Measurements from ENCODE around the gene TEF. TPM values are rescaled to one million over a fixed set of nuclear protein-coding genes. Genes with fewer than 3 reads are reported as not detected.

TEF gene
- total RNA-seq, 6 experiments from 2014 or later: 7.4 to 10.6 (median 9.4) TPM

- Mint-ChIP-seq H3K9me3 (no peaks in the 10 kb centered on the region), H3K4me3 (no peak overlapping the region), H3K4me1 (ENCODE audit: low read depth) (peaks cover 23% of the 10 kb centered on the region), H3K36me3 (ENCODE audit: low read depth) (no peaks in the 10 kb centered on the region), H3K27ac (no peak overlapping the region), H3K27me3 (ENCODE audit: insufficient read depth) (peaks cover 4% of the 10 kb centered on the region)
- no peak for DNase-seq
- TF ChIP-seq CTCF (IDR thresholded peaks at IDR 0.05): no peak
These were observed 13.0 kb upstream of the TEF start for GRCh38 chr22:41368543-41369423.

GRCh38 chr22:41369424-41369745 is 12.4 kb upstream of the TEF start:
- TF ChIP-seq CTCF (IDR thresholded peaks at IDR 0.05): no peak
- H3K27ac Mint-ChIP-seq: no peak overlapping the region
- no peaks in the 10 kb centered on the region for H3K9me3 Mint-ChIP-seq
- no peak overlapping the region for H3K4me3 Mint-ChIP-seq
- no peaks in the 10 kb centered on the region for H3K36me3 Mint-ChIP-seq (ENCODE audit: low read depth)
- peaks cover 4% of the 10 kb centered on the region for H3K27me3 Mint-ChIP-seq (ENCODE audit: insufficient read depth)
- H3K4me1 Mint-ChIP-seq (ENCODE audit: low read depth): peaks cover 23% of the 10 kb centered on the region
- no peak for DNase-seq

DNA sequence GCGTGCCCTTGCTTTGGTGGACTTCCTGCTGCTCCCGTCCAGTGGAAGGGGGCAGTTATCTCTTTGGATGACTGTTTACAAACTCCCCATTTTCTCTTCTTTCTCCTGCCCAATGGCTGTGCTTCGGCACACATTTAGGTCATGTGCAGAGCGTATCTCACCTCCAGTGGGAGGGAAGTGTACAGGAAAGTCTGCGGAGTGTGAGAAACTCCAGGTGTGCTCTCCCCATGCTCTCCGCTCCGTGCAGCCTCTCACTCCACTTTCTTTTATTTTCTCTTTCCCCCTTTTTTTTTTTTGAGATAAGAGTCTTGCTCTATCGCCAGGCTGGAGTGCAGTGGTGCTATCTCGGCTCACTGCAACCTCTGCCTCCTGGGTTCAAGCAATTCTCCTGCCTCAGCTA is 11.9 kb upstream of the TEF start:
- no peak for DNase-seq
- no peak for TF ChIP-seq CTCF (IDR thresholded peaks at IDR 0.05)
- no peak overlapping the region for H3K27ac Mint-ChIP-seq
- H3K27me3 Mint-ChIP-seq (ENCODE audit: insufficient read depth): peaks cover 4% of the 10 kb centered on the region
- no peak overlapping the region for H3K4me3 Mint-ChIP-seq
- H3K9me3 Mint-ChIP-seq: no peaks in the 10 kb centered on the region
- peaks cover 23% of the 10 kb centered on the region for H3K4me1 Mint-ChIP-seq (ENCODE audit: low read depth)
- no peaks in the 10 kb centered on the region for H3K36me3 Mint-ChIP-seq (ENCODE audit: low read depth)

- no peak for TF ChIP-seq CTCF (IDR thresholded peaks at IDR 0.05)
- no peaks in the 10 kb centered on the region for H3K36me3 Mint-ChIP-seq (ENCODE audit: low read depth)
These were observed 3.9 kb upstream of the TEF start for GRCh38 chr22:41377846-41378245.

DNA sequence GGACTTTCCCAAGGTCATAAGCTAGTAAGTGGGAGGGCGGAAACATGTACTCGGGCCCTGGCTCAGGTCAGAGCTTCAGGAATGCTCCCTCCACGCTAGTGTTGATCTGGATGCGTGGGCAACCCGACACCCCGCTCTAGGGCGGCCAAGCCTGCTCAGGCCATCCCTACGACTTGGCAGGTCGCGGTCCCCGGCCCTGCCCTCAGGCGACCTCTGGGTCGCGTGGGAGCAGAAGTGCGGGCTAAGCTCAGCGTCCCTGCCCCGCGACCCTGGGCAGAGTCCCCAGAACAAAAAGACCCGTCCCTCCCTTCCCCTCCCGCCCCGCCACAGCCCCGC is 781 bp upstream of the TEF start:
- peak; percentile 70 for DNase-seq
- Mint-ChIP-seq H3K9me3 (no peaks in the 10 kb centered on the region), H3K4me1 (ENCODE audit: low read depth) (peaks cover 32% of the 10 kb centered on the region), H3K27me3 (ENCODE audit: insufficient read depth) (peaks cover 5% of the 10 kb centered on the region), H3K4me3 (peak overlapping the region; percentile 88), H3K36me3 (ENCODE audit: low read depth) (no peaks in the 10 kb centered on the region), H3K27ac (peak overlapping the region; percentile 99)
- no peak for TF ChIP-seq CTCF (IDR thresholded peaks at IDR 0.05)

More at GRCh38 chr22:41377846-41378245, 3.9 kb upstream of the TEF start:
- Mint-ChIP-seq H3K9me3 (no peaks in the 10 kb centered on the region), H3K27me3 (ENCODE audit: insufficient read depth) (peaks cover 9% of the 10 kb centered on the region), H3K27ac (no peak overlapping the region), H3K4me3 (no peak overlapping the region), H3K4me1 (ENCODE audit: low read depth) (peaks cover 20% of the 10 kb centered on the region)
- no peak for DNase-seq

All from HFFc6 (cell line).